Testis (tissue), 3 donors: ENCODE data around the gene NARS2. TPM values are rescaled to one million over a fixed set of nuclear protein-coding genes. Genes with fewer than 3 reads are reported as not detected.

Experiments
- DNase-seq: peaks from one replicate; pipeline ENCODE4 v3.0.0-alpha.2; 2019
- H3K27ac ChIP-seq, 2 donors: fragments of 200-600 bp; sonication (generic); one replicate each; pipeline ENCODE4 v1.5.1; 2019
- H3K27me3 ChIP-seq: fragments of 200-600 bp; sonication (generic); one replicate; pipeline ENCODE4 v1.5.1; 2019
- H3K36me3 ChIP-seq: fragments of 200-600 bp; sonication (generic); one replicate; pipeline ENCODE4 v1.5.1; 2017; ENCODE audit warnings: low read depth; ENCODE audit errors: missing control alignments
- H3K4me1 ChIP-seq: fragments of 200-600 bp; sonication (generic); one replicate; pipeline ENCODE4 v1.5.1; 2019
- H3K4me3 ChIP-seq, 2 donors: fragments of 200-600 bp; sonication (generic); one replicate each; pipeline ENCODE4 v1.5.1; 2017 to 2019
- H3K9me3 ChIP-seq: fragments of 200-600 bp; sonication (generic); one replicate; pipeline ENCODE4 v1.5.1; 2017
- POLR2A ChIP-seq: fragments of 450-650 bp; IDR thresholded peaks from one replicate; pipeline ENCODE4 v1.6.1; 2017; ENCODE audit warnings: antibody characterized with exemption, mild to moderate bottlenecking, moderate library complexity
- WGBS, 2 donors: methylation state at CpG; one replicate each; pipeline ENCODE4 v1.1.5; 2018; 5-methylcytosine and 5-hydroxymethylcytosine counted together
- intact Hi-C: fragments of 100-400 bp; cut with DNase I; formaldehyde crosslinking; loops from one replicate; pipeline ENCODE4 v1.15.1; 2023; ENCODE audit warnings: low total_unique reads
- polyA plus RNA-seq: library from polyadenylated mRNA; stranded (reverse); fragments of 350-450 nt; fragmentation: Illumina TruSeq; extraction: RNeasy Lipid Tissue Mini Kit (QIAGEN cat#74804); gene quantifications from one replicate; pipeline ENCODE4 v1.2.3, GENCODE V29; 2014; ENCODE audit warnings: low read depth, low replicate concordance; ENCODE audit not compliant: insufficient read depth
- total RNA-seq, 2 donors: library from RNA; depleted of rRNA; stranded (reverse); fragments of >200 nt; gene quantifications; one replicate each; pipeline ENCODE4 v1.2.3, GENCODE V29; 2016
- TF ChIP-seq, protein P1 (sequence below), 3 experiments: fragments of 450-650 bp in 2 of 3; fragments of 200-600 bp in 1 of 3; sonication (generic) in 1 of 3; IDR thresholded peaks; one replicate each; pipeline ENCODE4 v1.5.1; 2016 to 2019; ENCODE audit warnings: antibody characterized with exemption in 3 of 3, mild to moderate bottlenecking in 2 of 3, moderate library complexity in 1 of 3

NARS2 gene
- total and polyA plus RNA-seq, 3 donors from 2014 or later, result 9.8 to 22.6 (median 21.3) TPM

GRCh38 chr11:78510597-78510996 is 64.1 kb downstream of the NARS2 start:
- no peaks in the 10 kb centered on the region for H3K27me3 ChIP-seq
- WGBS, 2 donors, result 92 to 95% methylated on average over 4 of the region's 4 CpGs
- intact Hi-C loops, result no loop called here
- H3K4me3 ChIP-seq, result no peak overlapping the region
- H3K27ac ChIP-seq, result no peak overlapping the region
- no peak for DNase-seq
- no peaks in the 10 kb centered on the region for H3K9me3 ChIP-seq
- H3K36me3 ChIP-seq, result no peaks in the 10 kb centered on the region
- TF ChIP-seq POLR2A, result no peak
- TF ChIP-seq, protein P1, sequence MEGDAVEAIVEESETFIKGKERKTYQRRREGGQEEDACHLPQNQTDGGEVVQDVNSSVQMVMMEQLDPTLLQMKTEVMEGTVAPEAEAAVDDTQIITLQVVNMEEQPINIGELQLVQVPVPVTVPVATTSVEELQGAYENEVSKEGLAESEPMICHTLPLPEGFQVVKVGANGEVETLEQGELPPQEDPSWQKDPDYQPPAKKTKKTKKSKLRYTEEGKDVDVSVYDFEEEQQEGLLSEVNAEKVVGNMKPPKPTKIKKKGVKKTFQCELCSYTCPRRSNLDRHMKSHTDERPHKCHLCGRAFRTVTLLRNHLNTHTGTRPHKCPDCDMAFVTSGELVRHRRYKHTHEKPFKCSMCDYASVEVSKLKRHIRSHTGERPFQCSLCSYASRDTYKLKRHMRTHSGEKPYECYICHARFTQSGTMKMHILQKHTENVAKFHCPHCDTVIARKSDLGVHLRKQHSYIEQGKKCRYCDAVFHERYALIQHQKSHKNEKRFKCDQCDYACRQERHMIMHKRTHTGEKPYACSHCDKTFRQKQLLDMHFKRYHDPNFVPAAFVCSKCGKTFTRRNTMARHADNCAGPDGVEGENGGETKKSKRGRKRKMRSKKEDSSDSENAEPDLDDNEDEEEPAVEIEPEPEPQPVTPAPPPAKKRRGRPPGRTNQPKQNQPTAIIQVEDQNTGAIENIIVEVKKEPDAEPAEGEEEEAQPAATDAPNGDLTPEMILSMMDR (IDR thresholded peaks at IDR 0.05), result no peak
- H3K4me1 ChIP-seq, result no peaks in the 10 kb centered on the region

GRCh38 chr11:78510025-78510596 is 64.6 kb downstream of the NARS2 start:
- no peaks in the 10 kb centered on the region for H3K9me3 ChIP-seq
- TF ChIP-seq POLR2A, result no peak
- TF ChIP-seq, protein P1 (IDR thresholded peaks at IDR 0.05), result no peak
- no peaks in the 10 kb centered on the region for H3K27me3 ChIP-seq
- H3K4me1 ChIP-seq, result no peaks in the 10 kb centered on the region
- WGBS, 2 donors, result 76 to 92% methylated on average over 1 of the region's 1 CpG
- no peak overlapping the region for H3K27ac ChIP-seq
- no peak for DNase-seq
- no peak overlapping the region for H3K4me3 ChIP-seq
- intact Hi-C loops, result no loop called here
- H3K36me3 ChIP-seq, result no peaks in the 10 kb centered on the region

- TF ChIP-seq, protein P1 (IDR thresholded peaks at IDR 0.05), result no peak
- TF ChIP-seq POLR2A, result no peak
- intact Hi-C loops, result no loop called here
- Histone ChIP-seq H3K4me3 (no peak overlapping the region), H3K27me3 (no peaks in the 10 kb centered on the region), H3K27ac (no peak overlapping the region), H3K36me3 (no peaks in the 10 kb centered on the region), H3K9me3 (no peaks in the 10 kb centered on the region), H3K4me1 (no peaks in the 10 kb centered on the region)
- 92 to 93% methylated on average over 4 of the region's 4 CpGs for WGBS, 2 donors
- DNase-seq, result no peak
Observed at GRCh38 chr11:78504708-78505107, 70.0 kb downstream of the NARS2 start.

DNA sequence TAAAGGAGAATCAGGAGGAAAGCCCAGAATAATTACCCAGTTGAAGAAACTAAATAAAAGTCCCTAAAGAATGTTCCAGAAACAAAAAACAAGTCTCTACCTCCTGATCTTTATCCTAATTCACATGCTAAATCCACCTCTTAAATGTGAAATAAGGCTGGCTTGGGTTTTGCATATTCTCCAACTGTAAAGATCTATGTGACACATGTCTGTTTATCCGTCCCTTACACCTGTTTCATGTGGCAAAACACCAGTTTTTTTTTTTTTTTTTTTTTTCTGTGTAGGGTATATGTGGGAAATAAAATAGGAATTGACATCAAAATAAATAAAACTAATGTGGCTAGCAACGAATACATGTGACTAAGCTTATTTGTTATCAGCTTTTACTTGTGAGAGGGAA is 70.5 kb downstream of the NARS2 start:
- TF ChIP-seq, protein P1 (IDR thresholded peaks at IDR 0.05), result no peak
- no peak for TF ChIP-seq POLR2A
- no peak for DNase-seq
- Histone ChIP-seq H3K27ac (no peak overlapping the region), H3K4me1 (no peaks in the 10 kb centered on the region), H3K4me3 (no peak overlapping the region), H3K9me3 (no peaks in the 10 kb centered on the region), H3K36me3 (no peaks in the 10 kb centered on the region), H3K27me3 (no peaks in the 10 kb centered on the region)
- WGBS, 2 donors, result 81 to 82% methylated on average over 2 of the region's 2 CpGs
- intact Hi-C loops, result no loop called here

GRCh38 chr11:78499971-78500370 is 74.7 kb downstream of the NARS2 start:
- Histone ChIP-seq H3K9me3 (no peaks in the 10 kb centered on the region), H3K36me3 (no peaks in the 10 kb centered on the region), H3K4me1 (no peaks in the 10 kb centered on the region), H3K27ac (no peak overlapping the region), H3K4me3 (no peak overlapping the region), H3K27me3 (no peaks in the 10 kb centered on the region)
- DNase-seq, result no peak
- intact Hi-C loops, result no loop called here
- TF ChIP-seq, protein P1 (IDR thresholded peaks at IDR 0.05), result no peak
- TF ChIP-seq POLR2A, result no peak
